Ovary (tissue), 3 donors: Measurements from ENCODE around the gene NINL.

ENCODE experiments used
- EP300 ChIP-seq: sonication (generic); formaldehyde crosslinking; IDR thresholded peaks from one replicate; pipeline ENCODE4 v1.6.1; 2017; ENCODE audit warnings: antibody characterized with exemption
- TF ChIP-seq, protein P1 (sequence below), 3 donors: fragments of 450-650 bp in 2 of 3; fragments of 200-600 bp in 1 of 3; IDR thresholded peaks; one replicate each; pipeline versions ENCODE4 v1.5.1 to v1.8.0; 2016 to 2022; ENCODE audit warnings: antibody characterized with exemption in 3 of 3, mild to moderate bottlenecking in 1 of 3
- donor health status: DM: no; HTN: no; CAD: no.

DNA sequence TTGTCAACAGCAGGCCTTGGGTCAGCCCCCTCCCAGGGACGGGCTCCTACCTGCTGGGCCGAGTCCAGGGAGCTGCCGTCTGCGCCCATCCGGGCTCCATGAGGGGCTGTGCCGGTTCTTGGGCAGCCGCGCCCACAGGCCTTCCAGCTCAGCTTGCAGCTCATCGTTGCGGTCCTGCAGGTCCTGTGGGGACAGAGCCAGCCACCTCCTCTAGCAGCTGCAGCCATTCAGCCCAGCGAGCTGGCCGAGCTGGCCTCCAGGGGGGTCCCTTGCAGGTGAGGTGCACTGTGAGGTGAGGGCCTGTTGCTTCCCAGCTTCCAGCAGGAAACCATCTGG lies 103.4 kb downstream of the NINL start:
- TF ChIP-seq, protein P1, sequence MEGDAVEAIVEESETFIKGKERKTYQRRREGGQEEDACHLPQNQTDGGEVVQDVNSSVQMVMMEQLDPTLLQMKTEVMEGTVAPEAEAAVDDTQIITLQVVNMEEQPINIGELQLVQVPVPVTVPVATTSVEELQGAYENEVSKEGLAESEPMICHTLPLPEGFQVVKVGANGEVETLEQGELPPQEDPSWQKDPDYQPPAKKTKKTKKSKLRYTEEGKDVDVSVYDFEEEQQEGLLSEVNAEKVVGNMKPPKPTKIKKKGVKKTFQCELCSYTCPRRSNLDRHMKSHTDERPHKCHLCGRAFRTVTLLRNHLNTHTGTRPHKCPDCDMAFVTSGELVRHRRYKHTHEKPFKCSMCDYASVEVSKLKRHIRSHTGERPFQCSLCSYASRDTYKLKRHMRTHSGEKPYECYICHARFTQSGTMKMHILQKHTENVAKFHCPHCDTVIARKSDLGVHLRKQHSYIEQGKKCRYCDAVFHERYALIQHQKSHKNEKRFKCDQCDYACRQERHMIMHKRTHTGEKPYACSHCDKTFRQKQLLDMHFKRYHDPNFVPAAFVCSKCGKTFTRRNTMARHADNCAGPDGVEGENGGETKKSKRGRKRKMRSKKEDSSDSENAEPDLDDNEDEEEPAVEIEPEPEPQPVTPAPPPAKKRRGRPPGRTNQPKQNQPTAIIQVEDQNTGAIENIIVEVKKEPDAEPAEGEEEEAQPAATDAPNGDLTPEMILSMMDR (IDR thresholded peaks at IDR 0.05), result no peak
- no peak for TF ChIP-seq EP300
